K562 (cell line): ENCODE results near the gene ZNF467. TPM values are rescaled to one million over a fixed set of nuclear protein-coding genes. Genes with fewer than 3 reads are reported as not detected.

Source experiments
- BRD9 ChIP-seq: fragments of 450-650 bp; IDR thresholded peaks from 2 replicates; pipeline ENCODE4 v1.6.1; 2018; ENCODE audit warnings: low read depth; ENCODE audit not compliant: partially characterized antibody
- CBFA2T3 ChIP-seq: fragments of 450-650 bp; IDR thresholded peaks from 2 replicates; pipeline ENCODE4 v1.6.1; 2017
- CEBPZ ChIP-seq: fragments of 150-350 bp; IDR thresholded peaks from 2 replicates; pipeline ENCODE4 v1.6.1; 2014; ENCODE audit warnings: low read depth, mild to moderate bottlenecking, low read length, borderline replicate concordance
- DMBX1 ChIP-seq: fragments of 250-450 bp; sonication (Bioruptor Pico); IDR thresholded peaks from 2 replicates; pipeline ENCODE4 v1.8.0; 2022; ENCODE audit warnings: inconsistent platforms, mild to moderate bottlenecking, moderate library complexity, borderline replicate concordance
- DPF2 ChIP-seq: fragments of 450-650 bp; IDR thresholded peaks from 2 replicates; pipeline ENCODE4 v1.6.1; 2016
- IRF1 ChIP-seq: sonication (generic); formaldehyde crosslinking; IDR thresholded peaks from 2 replicates; pipeline ENCODE4 v1.8.0; 2022; ENCODE audit warnings: missing genetic modification reagents, mild to moderate bottlenecking, borderline replicate concordance
- MEF2A ChIP-seq: IDR thresholded peaks from 2 replicates; pipeline ENCODE4 v1.6.1; 2011; ENCODE audit warnings: low read depth, mild to moderate bottlenecking, low read length, moderate library complexity; ENCODE audit not compliant: control insufficient read depth
- NFRKB ChIP-seq: fragments of 450-650 bp; IDR thresholded peaks from 2 replicates; pipeline ENCODE4 v1.6.1; 2016; ENCODE audit warnings: low read depth
- PTBP1 ChIP-seq: fragments of 200-400 bp; formaldehyde crosslinking; IDR thresholded peaks from 2 replicates; pipeline ENCODE4 v1.6.1; 2017; ENCODE audit warnings: low read depth, low read length
- SMAD1 ChIP-seq: fragments of 150-350 bp; IDR thresholded peaks from 2 replicates; pipeline ENCODE4 v1.6.1; 2014; ENCODE audit warnings: low read length, low read depth; ENCODE audit not compliant: partially characterized antibody
- STAT5A ChIP-seq: IDR thresholded peaks from 2 replicates; pipeline ENCODE4 v1.6.1; 2012; ENCODE audit warnings: low read length, inconsistent platforms, borderline replicate concordance
- TBL1XR1 ChIP-seq, 2 experiments: IDR thresholded peaks; 2 replicates each; pipeline ENCODE4 v1.6.1; 2012; ENCODE audit warnings: improper control_type of control experiment in 2 of 2, low read length in 2 of 2, mild to moderate bottlenecking in 1 of 2
- TRIM24 ChIP-seq, 2 experiments: fragments of 450-650 bp; IDR thresholded peaks; 2 replicates each; pipeline ENCODE4 v1.6.1; 2016
- ZBTB49 ChIP-seq: sonication (generic); formaldehyde crosslinking; IDR thresholded peaks from 2 replicates; pipeline ENCODE4 v1.8.0; 2022; ENCODE audit warnings: missing genetic modification reagents, mild to moderate bottlenecking, borderline replicate concordance
- ZHX1 ChIP-seq: fragments of 150-350 bp; conservative IDR thresholded peaks from 2 replicates; pipeline ENCODE4 v1.6.1; 2014; ENCODE audit warnings: low read length
- ZNF347 ChIP-seq: fragments of 450-650 bp; formaldehyde crosslinking; IDR thresholded peaks from 2 replicates; pipeline ENCODE4 v1.4.0; 2020; ENCODE audit warnings: low read depth, mild to moderate bottlenecking, moderate library complexity
- polyA plus RNA-seq, 8 experiments: library from polyadenylated mRNA; depleted of rRNA in 4 of 8; stranded (reverse) in 5 of 8; unstranded in 3 of 8; fragments of >200 nt; fragmentation: Nextera tagmentation in 2 of 8; fragmentation: Illumina TruSeq in 1 of 8; extraction: Ambion mirVana in 2 of 8; extraction: Trizol in 1 of 8; gene quantifications; 2 replicates each; pipeline versions ENCODE4 v1.2.1 to v1.2.3, GENCODE V29; 2011 to 2014; ENCODE audit warnings: inconsistent platforms in 1 of 8, missing spikeins in 1 of 8
- total RNA-seq, 7 experiments: library from RNA; depleted of rRNA in 6 of 7; stranded (reverse); fragments of >200 nt in 6 of 7; fragmentation: Illumina TruSeq in 2 of 7; extraction: Trizol in 2 of 7; gene quantifications; 2 replicates each; pipeline versions ENCODE4 v1.2.1 to v1.2.3, GENCODE V29; 2011 to 2021; ENCODE audit warnings: low replicate concordance in 1 of 7

The ZNF467 gene
- total and polyA plus RNA-seq, 9 of the 15 experiments (the other 6 are each of a cell fraction or from before 2014, with no cell fraction given), result 0.32 to 14.2 (median 1.7) TPM

GRCh38 chr7:149719050-149719899 lies 54.1 kb downstream of the ZNF467 start (continued):
- TF ChIP-seq PTBP1 (peak; percentile 93), BRD9 (peak; percentile 69), ZBTB49 (0 out of 2 replicates have a peak, but pooled peaks have one; percentile 22), TBL1XR1 (IDR thresholded peaks at IDR 0.05; ENCODE audit: low read length in 2 of 2) (peak; percentile 53 to 97; a peak in 3 of 4 replicates), DPF2 (peak; percentile 100), ZHX1 (no peak), MEF2A (peak; percentile 95), CEBPZ (no peak), ZNF347 (CRISPR knock-in tag) (no peak), CBFA2T3 (peak; percentile 96), TRIM24 (IDR thresholded peaks at IDR 0.05) (peak; percentile 98 to 100), SMAD1 (peak; percentile 69), NFRKB (peak; percentile 50; the same call in 1 of the 2 replicates), STAT5A (peak; percentile 80), IRF1 (no peak), DMBX1 (CRISPR knock-in tag) (peak; percentile 70)
